Stomach (tissue), 9 donors: ENCODE measurements around the gene TBCC. TPM values are rescaled to one million over a fixed set of nuclear protein-coding genes. Genes with fewer than 3 reads are reported as not detected.
"Not testable (repeated sequence)": the region's sequence is repeated elsewhere in the genome, so short reads cannot be mapped to it uniquely, and the experiment has no call there.

Source experiments
- DNase-seq, 2 donors: peaks; one replicate each; pipeline versions ENCODE4 v3.0.0 to v3.0.0-alpha.2; 2013 to 2019
- H3K27ac ChIP-seq, 5 donors: fragments of 200-600 bp in 4 of 5; sonication (generic) in 4 of 5; one replicate each; pipeline ENCODE4 v1.5.1; 2013 to 2019; ENCODE audit warnings: mild to moderate bottlenecking in 1 of 5, moderate library complexity in 1 of 5
- H3K27me3 ChIP-seq, 3 donors: fragments of 200-600 bp; sonication (generic); one replicate each; pipeline ENCODE4 v1.5.1; 2017 to 2019; ENCODE audit warnings: mixed run types in 1 of 3
- H3K36me3 ChIP-seq, 4 donors: fragments of 200-600 bp; sonication (generic); 1 replicate in 3 of 4; 2 replicates in 1 of 4; pipeline ENCODE4 v1.5.1; 2016 to 2019
- H3K4me1 ChIP-seq, 4 donors: fragments of 200-600 bp; sonication (generic); one replicate each; pipeline ENCODE4 v1.5.1; 2016 to 2019
- H3K4me3 ChIP-seq, 4 donors: fragments of 200-600 bp; sonication (generic) in 3 of 4; one replicate each; pipeline ENCODE4 v1.5.1; 2016 to 2019; ENCODE audit warnings: mild to moderate bottlenecking in 1 of 4
- H3K9me3 ChIP-seq, 4 donors: fragments of 200-600 bp; sonication (generic); one replicate each; pipeline ENCODE4 v1.5.1; 2016 to 2019
- CTCF ChIP-seq, 7 experiments: fragments of 450-650 bp in 4 of 7; fragments of 200-600 bp in 3 of 7; sonication (generic) in 3 of 7; IDR thresholded peaks; one replicate each; pipeline ENCODE4 v1.5.1; 2016 to 2019; ENCODE audit warnings: antibody characterized with exemption in 7 of 7, control low read depth in 2 of 7, mild to moderate bottlenecking in 1 of 7
- EP300 ChIP-seq: sonication (generic); formaldehyde crosslinking; IDR thresholded peaks from one replicate; pipeline ENCODE4 v1.6.1; 2017; ENCODE audit warnings: antibody characterized with exemption
- POLR2A ChIP-seq, 4 donors: fragments of 450-650 bp; IDR thresholded peaks; one replicate each; pipeline ENCODE4 v1.6.1; 2016; ENCODE audit warnings: antibody characterized with exemption in 4 of 4, control low read depth in 2 of 4, mild to moderate bottlenecking in 1 of 4, moderate library complexity in 1 of 4
- POLR2AphosphoS5 ChIP-seq, 3 donors: sonication (generic); formaldehyde crosslinking; IDR thresholded peaks; one replicate each; pipeline ENCODE4 v1.6.1; 2016; ENCODE audit warnings: antibody characterized with exemption in 3 of 3
- WGBS, 5 donors: extraction: QIAGEN DNeasy Blood & Tissue Kit in 3 of 5; methylation state at CpG; one replicate each; pipeline versions ENCODE4 v1.1.5 to v1.1.7; 2013 to 2018; 5-methylcytosine and 5-hydroxymethylcytosine counted together
- intact Hi-C: fragments of 100-400 bp; cut with DNase I; formaldehyde crosslinking; loops from one replicate; pipeline ENCODE4 v1.15.1; 2023; ENCODE audit warnings: low total_unique reads
- polyA plus RNA-seq, 3 donors: library from polyadenylated mRNA; stranded (reverse); fragments of 200-250 nt; gene quantifications; one replicate each; pipeline ENCODE4 v1.2.3, GENCODE V29; 2013
- total RNA-seq, 5 donors: library from RNA; depleted of rRNA; stranded (reverse); fragments of >200 nt; gene quantifications; one replicate each; pipeline versions ENCODE4 v1.1.0 to v1.2.3, GENCODE V29; 2014 to 2016
- donor health status: healthy with polysubstance abuse.
- donor health status: Bipolar disorder and iron deficiency.
- donor health status: healthy.

TBCC gene
- total and polyA plus RNA-seq, 8 donors = 14.2 to 33.0 (median 18.2) TPM

DNA sequence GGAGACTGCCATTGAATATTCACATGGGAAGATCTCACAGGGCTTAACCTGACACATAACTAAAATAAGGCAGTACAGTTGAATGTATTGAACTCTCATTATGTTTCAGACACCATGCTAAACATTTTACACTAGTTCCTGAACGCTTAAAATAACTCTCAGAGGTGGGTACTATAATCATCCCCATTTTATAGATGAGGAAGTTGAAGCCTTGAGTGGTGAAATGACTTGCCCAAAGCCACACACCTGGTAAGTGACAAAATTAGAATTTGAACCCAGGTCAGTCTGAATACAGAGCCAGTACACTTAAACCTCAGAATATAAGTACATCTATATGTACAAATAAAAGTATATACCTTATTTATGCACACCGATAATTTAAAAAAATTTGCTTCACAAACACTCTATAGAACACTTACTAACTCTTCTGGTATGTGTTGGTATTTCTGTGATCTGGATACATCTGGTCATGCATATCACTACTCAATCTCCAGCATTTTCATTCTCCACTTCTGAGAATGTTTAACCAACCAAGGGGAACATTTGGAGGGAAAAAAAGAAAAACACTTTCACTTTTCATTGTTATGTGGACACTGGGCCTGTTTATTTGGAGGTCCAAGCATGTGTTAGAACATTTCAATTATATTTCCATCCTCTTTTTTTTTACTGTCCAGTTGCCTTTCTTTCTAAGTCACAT lies 31.4 kb upstream of the TBCC start:
- WGBS, 5 donors = 73 to 84% (median 80%) methylated on average over 2 of the region's 2 CpGs
- intact Hi-C loops = no loop called here
- H3K9me3 ChIP-seq = no peaks in the 10 kb centered on the region
- TF ChIP-seq POLR2AphosphoS5 (IDR thresholded peaks at IDR 0.05) = no peak
- TF ChIP-seq CTCF (IDR thresholded peaks at IDR 0.05) = no peak
- TF ChIP-seq EP300 = no peak
- no peak for TF ChIP-seq POLR2A (IDR thresholded peaks at IDR 0.05)
- H3K27ac ChIP-seq = peak overlapping the region in 1 of 5 donors; percentile 38
- no peaks in the 10 kb centered on the region for H3K36me3 ChIP-seq
- H3K27me3 ChIP-seq = no peaks in the 10 kb centered on the region
- peaks cover 0 to 46% (median 14%) of the 10 kb centered on the region in 4 donors for H3K4me1 ChIP-seq
- H3K4me3 ChIP-seq = no peak overlapping the region
- no peak for DNase-seq

GRCh38 chr6:42774821-42775487 lies 29.1 kb upstream of the TBCC start:
- H3K27ac ChIP-seq = peak overlapping the region; percentile 36 to 81 (median 63)

GRCh38 chr6:42774201-42774600 lies 28.3 kb upstream of the TBCC start:
- peaks cover 0 to 46% (median 17%) of the 10 kb centered on the region in 4 donors for H3K4me1 ChIP-seq
- H3K27ac ChIP-seq = peak overlapping the region in 4 of 5 donors; percentile 36 to 81 (median 59)
- DNase-seq = no peak
- no peaks in the 10 kb centered on the region for H3K27me3 ChIP-seq
- TF ChIP-seq POLR2AphosphoS5 (IDR thresholded peaks at IDR 0.05) = no peak
- TF ChIP-seq POLR2A (IDR thresholded peaks at IDR 0.05) = no peak
- no peak for TF ChIP-seq EP300
- TF ChIP-seq CTCF (IDR thresholded peaks at IDR 0.05) = no peak
- H3K9me3 ChIP-seq = no peaks in the 10 kb centered on the region
- no peaks in the 10 kb centered on the region for H3K36me3 ChIP-seq
- H3K4me3 ChIP-seq = no peak overlapping the region
- intact Hi-C loops = no loop called here
- WGBS, 5 donors = 87 to 100% (median 94%) methylated on average over 4 of the region's 4 CpGs

More at GRCh38 chr6:42774821-42775487, 29.1 kb upstream of the TBCC start:
- H3K36me3 ChIP-seq, intact Hi-C loops, H3K4me3 ChIP-seq, H3K9me3 ChIP-seq, H3K27me3 ChIP-seq: not testable (repeated sequence)
- H3K4me1 ChIP-seq = peaks cover 0 to 47% (median 17%) of the 10 kb centered on the region in 4 donors
- WGBS, 5 donors = 69 to 81% (median 80%) methylated on average over 10 of the region's 10 CpGs
- peak; percentile 35 to 47 for DNase-seq

DNA sequence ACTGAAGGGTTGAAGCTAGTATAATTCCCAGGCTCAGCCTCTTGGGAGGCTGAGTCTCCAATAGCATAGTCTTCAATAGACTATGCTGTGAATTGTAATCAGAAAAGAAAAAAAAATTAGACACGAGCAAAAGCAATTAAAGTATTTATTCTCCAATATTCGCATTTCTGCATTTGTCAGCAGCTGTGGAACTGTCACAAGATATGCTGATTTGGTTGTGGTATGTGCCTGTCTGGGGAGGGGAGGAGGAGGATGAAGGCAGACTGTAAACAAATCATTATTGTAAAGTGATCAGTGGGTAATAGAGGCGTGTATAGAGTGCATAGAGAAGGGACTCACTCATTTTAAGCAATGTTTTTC lies 25.8 kb upstream of the TBCC start:
- Histone ChIP-seq H3K4me1 (peaks cover 0 to 38% (median 17%) of the 10 kb centered on the region in 4 donors), H3K9me3 (no peaks in the 10 kb centered on the region), H3K27me3 (no peaks in the 10 kb centered on the region), H3K36me3 (no peaks in the 10 kb centered on the region), H3K27ac (peak overlapping the region in 4 of 5 donors; percentile 26 to 75 (median 70)), H3K4me3 (no peak overlapping the region)
- intact Hi-C loops = no loop called here
- no peak for DNase-seq
- TF ChIP-seq POLR2AphosphoS5 (IDR thresholded peaks at IDR 0.05) (no peak), CTCF (IDR thresholded peaks at IDR 0.05) (no peak), POLR2A (IDR thresholded peaks at IDR 0.05) (no peak), EP300 (no peak)
- WGBS, 5 donors = 34 to 54% (median 40%) methylated on average over 3 of the region's 3 CpGs

DNA sequence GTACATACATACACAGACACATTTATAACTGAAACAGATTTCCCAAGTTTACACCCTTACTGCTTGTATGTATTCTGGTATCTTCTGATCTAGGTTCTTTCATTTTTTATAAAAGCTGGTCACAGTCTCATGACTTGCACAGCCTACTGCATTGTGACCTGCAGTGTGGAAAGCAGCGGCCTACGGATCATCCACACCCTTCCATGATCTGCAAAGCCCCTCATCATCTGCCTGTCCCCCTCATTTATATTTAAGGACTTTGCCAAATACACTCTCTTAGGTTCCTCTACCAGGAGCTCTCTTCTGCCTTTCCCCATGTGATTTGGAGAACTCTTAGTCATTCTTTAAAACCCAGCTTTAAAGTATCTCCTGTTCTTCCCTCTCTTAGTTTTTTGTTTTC lies 23.9 kb upstream of the TBCC start:
- no peak overlapping the region for H3K4me3 ChIP-seq
- intact Hi-C loops = no loop called here
- peaks cover 0 to 30% (median 14%) of the 10 kb centered on the region in 4 donors for H3K4me1 ChIP-seq
- no peaks in the 10 kb centered on the region for H3K27me3 ChIP-seq
- H3K27ac ChIP-seq = no peak overlapping the region
- no peak for DNase-seq
- H3K9me3 ChIP-seq = no peaks in the 10 kb centered on the region
- no peak for TF ChIP-seq POLR2A (IDR thresholded peaks at IDR 0.05)
- no peak for TF ChIP-seq POLR2AphosphoS5 (IDR thresholded peaks at IDR 0.05)
- TF ChIP-seq CTCF (IDR thresholded peaks at IDR 0.05) = no peak
- H3K36me3 ChIP-seq = peaks cover 0 to 12% (median 0%) of the 10 kb centered on the region in 4 donors
- 85 to 96% (median 87%) methylated on average over 2 of the region's 2 CpGs for WGBS, 5 donors
